Measurements from ENCODE around the gene NR2F2.

The NR2F2 gene

GRCh38 chr15:96337365-96338023 is 7.0 kb downstream of the NR2F2 start:
- DNase-seq (ENCODE audit: low spot score) = no peak
- TF ChIP-seq CTCF (IDR thresholded peaks at IDR 0.05; ENCODE audit: extremely low read depth, missing control alignments) = no peak

- no peak for DNase-seq (ENCODE audit: low spot score)
- TF ChIP-seq CTCF (IDR thresholded peaks at IDR 0.05; ENCODE audit: extremely low read depth, missing control alignments) = no peak
Measured at GRCh38 chr15:96338074-96338765, 7.7 kb downstream of the NR2F2 start.

GRCh38 chr15:96338766-96339618 is 8.5 kb downstream of the NR2F2 start:
- TF ChIP-seq CTCF (IDR thresholded peaks at IDR 0.05; ENCODE audit: extremely low read depth, missing control alignments) = no peak
- no peak for DNase-seq (ENCODE audit: low spot score)

GRCh38 chr15:96339619-96340347 is 9.3 kb downstream of the NR2F2 start:
- no peak for DNase-seq (ENCODE audit: low spot score)
- no peak for TF ChIP-seq CTCF (IDR thresholded peaks at IDR 0.05; ENCODE audit: extremely low read depth, missing control alignments)

GRCh38 chr15:96340348-96340597 is 9.8 kb downstream of the NR2F2 start:
- DNase-seq (ENCODE audit: low spot score) = no peak
- TF ChIP-seq CTCF (IDR thresholded peaks at IDR 0.05; ENCODE audit: extremely low read depth, missing control alignments) = no peak

GRCh38 chr15:96340598-96341512 is 10.4 kb downstream of the NR2F2 start:
- DNase-seq (ENCODE audit: low spot score) = no peak
- no peak for TF ChIP-seq CTCF (IDR thresholded peaks at IDR 0.05; ENCODE audit: extremely low read depth, missing control alignments)
